Thoracic aorta (tissue), 2 donors: ENCODE data around the gene RPS6KB2. TPM values are rescaled to one million over a fixed set of nuclear protein-coding genes. Genes with fewer than 3 reads are reported as not detected.

Experiments used
- ATAC-seq: fragments of 150-250 bp; one replicate; pipeline ENCODE4 v1.8.0; 2017; ENCODE audit warnings: low read depth; ENCODE audit not compliant: insufficient number of reproducible peaks, low FRiP score
- DNase-seq: peaks from one replicate; pipeline ENCODE4 v3.0.0-alpha.2; 2020; ENCODE audit warnings: low spot score
- H3K27ac ChIP-seq, 2 donors: fragments of 200-600 bp; sonication (generic); 1 replicate in 1 of 2; 2 replicates in 1 of 2; pipeline ENCODE4 v1.5.1; 2016; ENCODE audit warnings: mild to moderate bottlenecking in 2 of 2, moderate library complexity in 2 of 2
- H3K27me3 ChIP-seq: fragments of 200-600 bp; sonication (generic); replicated peaks from 2 replicates; pipeline ENCODE4 v1.6.0; 2016; ENCODE audit warnings: mild to moderate bottlenecking; ENCODE audit not compliant: insufficient read depth
- H3K36me3 ChIP-seq: fragments of 200-600 bp; sonication (generic); one replicate; pipeline ENCODE4 v1.5.1; 2016
- H3K4me1 ChIP-seq, 2 donors: fragments of 200-600 bp; sonication (generic); 1 replicate in 1 of 2; 2 replicates in 1 of 2; pipeline versions ENCODE4 v1.5.1 to v1.6.0; 2016; ENCODE audit warnings: low read depth in 2 of 2, mild to moderate bottlenecking in 1 of 2; ENCODE audit not compliant: control insufficient read depth in 1 of 2
- H3K4me3 ChIP-seq: fragments of 200-600 bp; sonication (generic); 2 replicates; pipeline ENCODE4 v1.5.1; 2016; ENCODE audit warnings: mild to moderate bottlenecking
- H3K9me3 ChIP-seq: fragments of 200-600 bp; sonication (generic); 2 replicates; pipeline ENCODE4 v1.5.1; 2016
- CTCF ChIP-seq: fragments of 200-600 bp; sonication (generic); IDR thresholded peaks from one replicate; pipeline ENCODE4 v1.5.1; 2019; ENCODE audit warnings: antibody characterized with exemption
- total RNA-seq, 2 donors: library from RNA; depleted of rRNA; stranded (reverse); fragments of >200 nt; gene quantifications; one replicate each; pipeline versions ENCODE4 v1.1.0 to v1.2.3, GENCODE V29; 2016

Gene RPS6KB2
- total RNA-seq, 2 donors from 2014 or later = 68.3 to 69.3 TPM

GRCh38 chr11:67419325-67420049 lies 8.8 kb upstream of the RPS6KB2 start:
- no peaks in the 10 kb centered on the region for H3K36me3 ChIP-seq
- DNase-seq (no peak), ATAC-seq (no peak)
- H3K9me3 ChIP-seq = no peaks in the 10 kb centered on the region
- peaks cover 23 to 55% of the 10 kb centered on the region in 2 donors for H3K4me1 ChIP-seq
- peak overlapping the region; percentile 78 to 90 for H3K27ac ChIP-seq
- TF ChIP-seq CTCF = no peak
- peak overlapping the region; percentile 6 for H3K4me3 ChIP-seq
- no peaks in the 10 kb centered on the region for H3K27me3 ChIP-seq

GRCh38 chr11:67420147-67420645 lies 8.1 kb upstream of the RPS6KB2 start:
- ATAC-seq (no peak), DNase-seq (no peak)
- no peak for TF ChIP-seq CTCF
- H3K36me3 ChIP-seq = no peaks in the 10 kb centered on the region
- H3K27me3 ChIP-seq = no peaks in the 10 kb centered on the region
- H3K9me3 ChIP-seq = no peaks in the 10 kb centered on the region
- H3K4me3 ChIP-seq = peak overlapping the region; percentile 81
- peak overlapping the region; percentile 78 to 90 for H3K27ac ChIP-seq
- H3K4me1 ChIP-seq = peaks cover 19 to 51% of the 10 kb centered on the region in 2 donors

- DNase-seq = peak; percentile 82
- H3K27me3 ChIP-seq = no peaks in the 10 kb centered on the region
- peak; percentile 72 for ATAC-seq
- peak overlapping the region; percentile 78 to 90 for H3K27ac ChIP-seq
- H3K4me3 ChIP-seq = peak overlapping the region; percentile 81
- peaks cover 19 to 48% of the 10 kb centered on the region in 2 donors for H3K4me1 ChIP-seq
- H3K36me3 ChIP-seq = no peaks in the 10 kb centered on the region
- TF ChIP-seq CTCF = no peak
- H3K9me3 ChIP-seq = no peaks in the 10 kb centered on the region
These were observed 7.5 kb upstream of the RPS6KB2 start for GRCh38 chr11:67420646-67421429.

- no peaks in the 10 kb centered on the region for H3K36me3 ChIP-seq
- no peak for ATAC-seq
- H3K9me3 ChIP-seq = no peaks in the 10 kb centered on the region
- H3K27ac ChIP-seq = peak overlapping the region in 1 of 2 donors; percentile 90
- no peak for DNase-seq
- no peak for TF ChIP-seq CTCF
- H3K27me3 ChIP-seq = no peaks in the 10 kb centered on the region
- H3K4me1 ChIP-seq = peaks cover 15 to 41% of the 10 kb centered on the region in 2 donors
- H3K4me3 ChIP-seq = peak overlapping the region; percentile 81
These were observed 6.8 kb upstream of the RPS6KB2 start for GRCh38 chr11:67421430-67422031.

GRCh38 chr11:67422891-67423290 lies 5.4 kb upstream of the RPS6KB2 start:
- H3K27me3 ChIP-seq = no peaks in the 10 kb centered on the region
- no peaks in the 10 kb centered on the region for H3K9me3 ChIP-seq
- DNase-seq = no peak
- H3K36me3 ChIP-seq = no peaks in the 10 kb centered on the region
- no peak for TF ChIP-seq CTCF
- no peak for ATAC-seq
- H3K4me3 ChIP-seq = no peak overlapping the region
- H3K27ac ChIP-seq = no peak overlapping the region
- peaks cover 13 to 33% of the 10 kb centered on the region in 2 donors for H3K4me1 ChIP-seq
